HG02763 (cell line): ENCODE results near the gene EEIG2.
"Not testable (repeated sequence)": the region's sequence is repeated elsewhere in the genome, so short reads cannot be mapped to it uniquely, and the experiment has no call there.

Experiments used
- ATAC-seq: cut with Tn5 transposase; IDR thresholded peaks from one replicate; pipeline ENCODE4 v1.9.1; 2021; ENCODE audit warnings: mild to moderate bottlenecking, moderate library complexity; ENCODE audit not compliant: unreplicated experiment

Gene EEIG2

GRCh38 chr1:108541861-108542260 lies 18.0 kb upstream of the EEIG2 start:
- no peak for ATAC-seq

DNA sequence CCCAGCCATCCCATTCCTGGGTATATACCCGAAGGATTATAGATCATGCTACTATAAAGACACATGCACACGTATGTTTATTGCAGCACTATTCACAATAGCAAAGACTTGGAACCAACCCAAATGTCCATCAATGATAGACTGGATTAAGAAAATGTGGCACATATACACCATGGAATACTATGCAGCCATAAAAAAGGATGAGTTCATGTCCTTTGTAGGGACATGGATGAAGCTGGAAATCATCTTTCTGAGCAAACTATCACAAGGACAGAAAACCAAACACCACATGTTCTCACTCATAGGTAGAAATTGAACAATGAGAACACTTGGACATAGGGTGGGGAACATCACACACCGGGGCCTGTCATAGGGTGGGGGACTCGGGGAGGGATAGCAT lies 12.4 kb upstream of the EEIG2 start:
- not testable (repeated sequence) for ATAC-seq

- ATAC-seq: peak; percentile 82
Measured at GRCh38 chr1:108551137-108551862, 8.6 kb upstream of the EEIG2 start.

GRCh38 chr1:108553905-108554304 lies 6.0 kb upstream of the EEIG2 start:
- ATAC-seq: no peak

- ATAC-seq: no peak
Measured at GRCh38 chr1:108554682-108555427, 5.0 kb upstream of the EEIG2 start.

DNA sequence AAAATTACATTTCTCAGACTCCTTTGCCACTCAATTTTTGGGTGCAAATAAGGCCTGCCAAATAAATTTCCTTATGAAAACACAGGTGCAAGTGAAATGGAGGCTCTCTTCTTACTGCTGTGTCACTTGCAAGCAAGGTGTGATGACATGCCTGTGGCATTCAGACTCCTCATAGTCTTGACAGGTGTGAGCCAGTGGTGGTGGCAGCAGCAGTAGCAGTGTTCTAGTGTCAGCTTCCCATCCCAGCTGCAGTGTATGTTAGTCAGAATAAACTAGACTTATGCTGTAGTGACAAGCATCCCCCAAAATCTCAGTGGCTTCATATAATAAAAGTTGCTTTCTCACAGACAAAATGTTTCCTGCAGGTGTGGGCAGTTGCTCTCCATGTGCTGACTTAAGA lies 3.8 kb upstream of the EEIG2 start:
- ATAC-seq: no peak

DNA sequence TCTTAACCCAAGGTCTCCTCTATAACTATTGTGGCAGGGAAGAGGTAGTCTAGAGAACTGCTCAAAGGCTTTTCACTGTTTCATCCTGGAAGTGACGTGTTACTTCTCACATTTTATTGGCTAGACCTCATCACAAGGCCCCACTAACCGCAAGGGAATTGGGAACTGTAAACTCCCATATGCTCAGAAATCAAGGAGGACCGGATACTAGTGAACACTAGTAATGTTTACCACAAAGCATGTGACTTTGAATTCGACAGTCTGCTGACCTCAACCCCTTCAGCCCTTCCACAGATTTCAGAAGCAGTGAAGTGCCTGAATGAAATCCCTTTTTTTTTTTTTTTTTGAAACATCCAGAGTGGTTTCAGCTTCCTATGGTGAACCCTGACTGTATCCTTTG lies 3.4 kb upstream of the EEIG2 start:
- ATAC-seq: no peak

DNA sequence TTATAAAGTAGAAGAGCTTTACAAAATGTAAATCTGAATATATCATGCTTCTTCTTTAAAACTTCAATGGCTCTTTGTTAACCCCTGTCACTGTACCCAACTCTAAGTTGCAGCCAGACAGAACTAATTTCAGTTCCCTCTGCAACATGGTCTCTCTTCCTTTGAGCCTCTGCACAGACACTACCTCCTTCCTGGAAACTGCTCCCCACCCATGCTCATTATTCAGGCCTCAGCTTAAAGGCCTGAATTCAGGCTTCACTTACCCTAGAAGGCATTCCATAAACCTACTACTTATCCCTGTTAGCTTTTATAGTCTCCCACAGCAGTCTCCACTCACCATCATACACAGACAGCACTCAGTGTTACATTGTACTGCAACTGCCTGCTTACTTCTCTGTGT lies 2.6 kb upstream of the EEIG2 start:
- ATAC-seq: peak; percentile 26

GRCh38 chr1:108560189-108560873 lies 431 bp downstream of the EEIG2 start:
- ATAC-seq: peak; percentile 31

GRCh38 chr1:108560874-108561459 lies 1.1 kb downstream of the EEIG2 start:
- ATAC-seq: peak; percentile 19

DNA sequence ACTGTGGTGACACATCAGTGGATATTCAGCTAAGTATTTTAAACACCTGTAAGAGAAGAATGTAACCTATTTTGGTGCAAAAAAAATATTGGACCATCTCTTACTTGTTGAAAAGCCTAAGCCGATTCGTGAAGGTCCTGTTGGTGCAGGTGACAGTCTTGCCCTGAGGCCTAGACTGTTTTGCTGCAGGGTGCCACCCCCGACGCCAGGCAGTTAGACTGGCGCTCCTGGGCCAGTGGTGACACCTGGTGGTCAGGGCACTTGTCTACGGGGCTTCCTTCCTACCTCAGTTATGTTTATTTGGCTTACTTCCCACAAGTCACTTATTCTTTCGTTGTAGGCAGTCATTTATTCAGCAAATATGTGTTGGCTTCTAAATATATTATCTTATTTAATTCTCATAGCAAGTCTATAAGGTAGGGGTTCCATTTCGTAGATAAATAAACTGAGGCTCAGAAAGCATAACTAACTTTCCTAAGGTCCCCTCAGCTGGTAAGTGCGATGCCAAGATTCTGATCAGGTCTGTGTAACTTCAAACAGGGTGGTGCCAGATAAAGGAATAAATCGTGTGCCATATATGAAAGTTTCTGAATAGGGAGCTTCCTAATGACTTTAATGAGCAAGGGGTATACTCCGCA lies 1.9 kb downstream of the EEIG2 start:
- ATAC-seq: peak; percentile 42

- no peak for ATAC-seq
Measured at GRCh38 chr1:108563808-108564207, 3.9 kb downstream of the EEIG2 start.

- no peak for ATAC-seq
Measured at GRCh38 chr1:108565081-108565480, 5.2 kb downstream of the EEIG2 start.

DNA sequence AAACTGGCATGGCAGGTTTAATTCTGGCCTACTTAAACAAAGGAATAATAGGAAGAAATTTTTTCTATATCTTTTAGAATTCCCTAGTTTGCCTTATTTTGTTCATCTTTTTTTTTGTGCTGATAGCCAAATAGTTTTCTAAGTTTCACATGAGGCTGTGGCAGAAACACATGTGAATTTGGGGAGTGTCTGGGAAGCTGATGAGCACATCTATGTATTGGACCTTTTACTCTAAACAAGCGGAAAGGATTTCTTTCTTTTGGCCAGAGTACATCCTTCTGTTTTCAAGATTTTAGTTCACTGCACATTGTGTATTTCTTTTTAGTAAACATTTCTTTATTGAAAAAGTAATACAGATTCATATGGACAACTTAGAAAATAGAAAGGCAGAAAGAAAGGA lies 5.6 kb downstream of the EEIG2 start:
- no peak for ATAC-seq

- no peak for ATAC-seq
Measured at GRCh38 chr1:108568589-108568988, 8.7 kb downstream of the EEIG2 start.

DNA sequence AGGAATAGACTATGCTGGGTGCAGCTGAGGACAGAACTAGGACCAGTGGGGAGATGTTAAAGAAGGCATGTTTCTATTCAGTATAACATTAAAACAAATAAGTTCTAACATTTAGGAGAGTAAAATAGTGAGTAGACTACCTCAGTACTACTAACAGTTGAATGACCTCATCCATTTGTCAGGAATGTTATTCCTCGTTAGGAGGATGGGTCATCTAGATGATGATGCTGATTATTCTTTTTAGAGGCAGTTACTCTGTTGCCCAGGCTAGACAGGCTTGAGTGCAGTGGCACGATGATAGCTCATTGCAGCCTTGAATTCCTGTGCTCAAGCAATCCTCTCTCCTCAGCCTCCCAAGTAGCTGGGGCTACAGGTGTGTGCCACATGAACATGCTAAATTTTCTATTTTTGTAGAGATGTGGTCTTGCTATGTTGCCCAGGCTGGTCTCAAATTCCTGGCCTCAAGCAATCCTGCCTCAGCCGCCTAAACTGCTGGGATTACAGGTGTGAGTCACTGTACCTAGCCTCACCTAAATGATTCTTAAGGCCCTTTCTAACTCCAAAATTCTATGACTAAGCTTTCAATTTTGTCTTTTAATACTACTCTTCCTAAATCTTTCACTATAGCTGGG lies 9.3 kb downstream of the EEIG2 start:
- ATAC-seq: no peak

DNA sequence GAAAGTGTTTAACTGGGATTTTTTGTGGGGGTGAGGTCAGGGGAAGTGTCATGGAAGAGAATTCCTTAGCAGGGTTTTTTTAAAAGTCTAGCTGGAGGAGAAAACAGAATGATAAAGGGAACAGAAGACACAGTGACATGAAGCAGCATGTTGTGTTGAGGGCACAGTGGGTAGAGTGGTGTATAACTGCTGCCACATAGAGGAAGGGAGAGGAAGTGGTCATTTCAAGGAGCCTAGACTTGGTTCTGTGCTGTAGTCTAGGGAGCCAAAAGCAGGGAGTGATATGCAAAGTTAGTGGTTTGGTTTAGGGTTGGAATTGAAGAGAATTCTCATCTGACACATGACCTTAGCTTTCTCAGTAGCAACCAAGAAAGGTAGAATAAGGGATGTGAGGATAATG lies 10.2 kb downstream of the EEIG2 start:
- peak; percentile 96 for ATAC-seq

- no peak for ATAC-seq
Measured at GRCh38 chr1:108570998-108571401, 11.1 kb downstream of the EEIG2 start.

DNA sequence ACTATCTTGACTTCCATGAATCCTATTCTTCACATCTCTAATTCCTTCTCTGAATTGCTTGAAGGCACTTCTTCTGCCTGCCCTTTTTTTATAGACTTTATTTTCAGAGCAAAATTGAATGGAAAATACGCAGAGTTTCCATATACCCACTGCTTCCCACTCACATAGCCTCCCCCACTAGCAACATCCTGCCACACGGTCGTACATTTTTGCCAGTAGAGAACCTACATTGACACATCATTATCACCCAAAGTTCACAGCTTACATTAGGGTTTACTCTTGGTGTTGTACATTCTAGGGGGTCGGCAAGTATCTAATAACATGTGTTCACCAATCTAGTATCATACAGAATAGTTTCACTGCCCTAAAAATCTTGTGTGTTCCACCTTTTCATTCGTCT lies 12.3 kb downstream of the EEIG2 start:
- no peak for ATAC-seq

DNA sequence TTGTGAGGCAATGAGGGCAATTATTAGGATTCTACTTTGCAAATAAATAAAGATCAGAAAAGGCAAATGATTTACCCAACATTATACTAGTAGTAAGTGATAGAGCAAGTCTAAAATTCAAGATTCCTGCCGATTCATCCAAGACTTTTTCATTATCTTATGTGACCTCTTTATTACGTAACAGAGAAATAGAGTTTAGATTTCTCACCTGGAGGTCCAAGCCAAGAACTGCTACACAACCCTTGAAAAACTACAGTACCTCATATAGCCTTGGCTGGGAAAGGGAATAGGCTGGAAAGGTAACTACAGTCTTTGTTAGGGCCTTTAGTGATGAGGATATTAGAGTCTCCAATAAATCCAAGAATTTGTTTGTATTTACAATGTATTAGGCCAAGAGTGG lies 13.3 kb downstream of the EEIG2 start:
- ATAC-seq: no peak

- no peak for ATAC-seq
Measured at GRCh38 chr1:108574008-108574407, 14.1 kb downstream of the EEIG2 start.
